GM18519 (cell line): ENCODE measurements around the gene ZNF646.

Experiments used
- ATAC-seq: cut with Tn5 transposase; IDR thresholded peaks from one replicate; pipeline ENCODE4 v1.9.1; 2021; ENCODE audit warnings: mild to moderate bottlenecking, moderate library complexity; ENCODE audit not compliant: unreplicated experiment, low FRiP score

The ZNF646 gene

GRCh38 chr16:31128711-31129567, 54.7 kb downstream of the ZNF646 start:
- ATAC-seq, result no peak

- no peak for ATAC-seq
Measured at GRCh38 chr16:31129568-31130335, 55.5 kb downstream of the ZNF646 start.

- no peak for ATAC-seq
Measured at GRCh38 chr16:31130336-31130891, 56.2 kb downstream of the ZNF646 start.

- ATAC-seq, result no peak
Measured at GRCh38 chr16:31130899-31131298, 56.7 kb downstream of the ZNF646 start.

GRCh38 chr16:31131416-31131815, 57.2 kb downstream of the ZNF646 start:
- ATAC-seq, result no peak

GRCh38 chr16:31131841-31132271, 57.6 kb downstream of the ZNF646 start:
- ATAC-seq, result no peak

GRCh38 chr16:31132303-31132979, 58.2 kb downstream of the ZNF646 start:
- ATAC-seq, result no peak

GRCh38 chr16:31133046-31133501, 58.9 kb downstream of the ZNF646 start:
- no peak for ATAC-seq
